Gastrocnemius medialis (tissue), 4 donors: ENCODE measurements around the gene HSP90AB1. TPM values are rescaled to one million over a fixed set of nuclear protein-coding genes. Genes with fewer than 3 reads are reported as not detected.
A peak's percentile ranks its signal among the peaks of the same experiment; 100 is the strongest.

Source experiments
- ATAC-seq, 2 donors: fragments of 150-250 bp; one replicate each; pipeline ENCODE4 v1.9.1; 2016
- DNase-seq, 2 donors: peaks; one replicate each; pipeline ENCODE4 v3.0.0-alpha.2; 2019
- H3K27ac ChIP-seq, 4 donors: fragments of 200-600 bp; sonication (generic); 1 replicate in 1 of 4; 2 replicates in 3 of 4; pipeline ENCODE4 v1.5.1; 2016 to 2018; ENCODE audit warnings: mild to moderate bottlenecking in 2 of 4, moderate library complexity in 1 of 4
- H3K27me3 ChIP-seq, 3 donors: fragments of 200-600 bp; sonication (generic) in 2 of 3; 1 replicate in 1 of 3; 2 replicates in 2 of 3; pipeline versions ENCODE4 v1.5.1 to v1.6.0; 2016 to 2019; ENCODE audit warnings: mild to moderate bottlenecking in 1 of 3, moderate library complexity in 1 of 3
- H3K36me3 ChIP-seq, 2 donors: fragments of 200-600 bp; sonication (generic) in 1 of 2; one replicate each; pipeline ENCODE4 v1.5.1; 2017 to 2018
- H3K4me1 ChIP-seq, 2 donors: fragments of 200-600 bp; sonication (generic) in 1 of 2; one replicate each; pipeline ENCODE4 v1.5.1; 2016 to 2017; ENCODE audit warnings: mild to moderate bottlenecking in 2 of 2
- H3K4me3 ChIP-seq, 4 donors: fragments of 200-600 bp; sonication (generic) in 3 of 4; 1 replicate in 1 of 4; 2 replicates in 3 of 4; pipeline ENCODE4 v1.5.1; 2016 to 2019; ENCODE audit warnings: mild to moderate bottlenecking in 2 of 4
- H3K9me3 ChIP-seq, 3 donors: fragments of 200-600 bp; sonication (generic) in 2 of 3; 1 replicate in 1 of 3; 2 replicates in 2 of 3; pipeline ENCODE4 v1.5.1; 2016 to 2019
- CTCF ChIP-seq, 5 experiments: fragments of 450-650 bp in 3 of 5; fragments of 200-600 bp in 2 of 5; sonication (generic) in 2 of 5; IDR thresholded peaks in 4 of 5; conservative IDR thresholded peaks in 1 of 5; 1 replicate in 4 of 5; 2 replicates in 1 of 5; pipeline ENCODE4 v1.5.1; 2016 to 2019; ENCODE audit warnings: antibody characterized with exemption in 5 of 5, mild to moderate bottlenecking in 3 of 5, moderate library complexity in 3 of 5
- POLR2A ChIP-seq, 2 donors: fragments of 450-650 bp; IDR thresholded peaks; one replicate each; pipeline ENCODE4 v1.6.1; 2017; ENCODE audit warnings: antibody characterized with exemption in 2 of 2, mild to moderate bottlenecking in 2 of 2, moderate library complexity in 2 of 2
- in situ Hi-C, 4 donors: fragments of 200-750 bp; cut with MboI; loops; one replicate each; pipeline versions ENCODE4 v1.15.0 to v1.8.0; 2017; ENCODE audit warnings: low sequenced_read_pairs in 4 of 4
- intact Hi-C: fragments of 100-400 bp; cut with DNase I; formaldehyde crosslinking; loops from one replicate; pipeline ENCODE4 v1.15.1; 2023; ENCODE audit warnings: low total_unique reads
- total RNA-seq, 4 donors: library from RNA; depleted of rRNA; stranded (reverse); fragments of >200 nt; gene quantifications; one replicate each; pipeline versions ENCODE4 v1.1.0 to v1.2.3, GENCODE V29; 2016

HSP90AB1 gene
- total RNA-seq, 4 donors from 2014 or later = 878 to 1,576 (median 1,106) TPM

- in situ Hi-C loops (no loop called here), intact Hi-C loops (no loop called here)
- TF ChIP-seq CTCF (IDR thresholded peaks at IDR 0.05 in 4 of 5, conservative IDR thresholded peaks at IDR 0.05 in 1 of 5) = no peak
- no peak for TF ChIP-seq POLR2A (IDR thresholded peaks at IDR 0.05)
- ATAC-seq = no peak
- Histone ChIP-seq H3K27ac (no peak overlapping the region), H3K9me3 (no peaks in the 10 kb centered on the region), H3K36me3 (no peaks in the 10 kb centered on the region), H3K4me1 (peaks cover 0 to 8% of the 10 kb centered on the region in 2 donors), H3K4me3 (no peak overlapping the region), H3K27me3 (no peaks in the 10 kb centered on the region)
- no peak for DNase-seq
Measured at GRCh38 chr6:44207966-44208365, 38.9 kb upstream of the HSP90AB1 start.

GRCh38 chr6:44211284-44211683, 35.6 kb upstream of the HSP90AB1 start:
- H3K4me1 ChIP-seq = peaks cover 0 to 4% of the 10 kb centered on the region in 2 donors
- H3K36me3 ChIP-seq = no peaks in the 10 kb centered on the region
- H3K9me3 ChIP-seq = no peaks in the 10 kb centered on the region
- TF ChIP-seq CTCF (IDR thresholded peaks at IDR 0.05 in 4 of 5, conservative IDR thresholded peaks at IDR 0.05 in 1 of 5) (no peak), POLR2A (IDR thresholded peaks at IDR 0.05) (no peak)
- no peaks in the 10 kb centered on the region for H3K27me3 ChIP-seq
- intact Hi-C loops (no loop called here), in situ Hi-C loops (no loop called here)
- no peak for ATAC-seq
- no peak for DNase-seq
- no peak overlapping the region for H3K27ac ChIP-seq
- no peak overlapping the region for H3K4me3 ChIP-seq

GRCh38 chr6:44214307-44214706, 32.6 kb upstream of the HSP90AB1 start:
- in situ Hi-C loops = no loop called here
- ATAC-seq (no peak), DNase-seq (no peak)
- Histone ChIP-seq H3K9me3 (no peaks in the 10 kb centered on the region), H3K27ac (no peak overlapping the region), H3K36me3 (no peaks in the 10 kb centered on the region), H3K27me3 (no peaks in the 10 kb centered on the region), H3K4me3 (no peak overlapping the region), H3K4me1 (peaks cover 26 to 28% of the 10 kb centered on the region in 2 donors)
- intact Hi-C loops = no loop called here
- TF ChIP-seq CTCF (IDR thresholded peaks at IDR 0.05 in 4 of 5, conservative IDR thresholded peaks at IDR 0.05 in 1 of 5) = no peak
- no peak for TF ChIP-seq POLR2A (IDR thresholded peaks at IDR 0.05)

- H3K27ac ChIP-seq = peak within 1 kb of the TSS; percentile 95 to 99 (median 98)
- no peak for ATAC-seq
- H3K4me3 ChIP-seq = peak within 1 kb of the TSS in 1 of 4 donors; percentile 20
- no peaks in the 10 kb centered on the region for H3K9me3 ChIP-seq
- peaks cover 42 to 48% of the 10 kb centered on the region in 2 donors for H3K4me1 ChIP-seq
- no peaks in the 10 kb centered on the region for H3K27me3 ChIP-seq
- TF ChIP-seq CTCF (IDR thresholded peaks at IDR 0.05 in 4 of 5, conservative IDR thresholded peaks at IDR 0.05 in 1 of 5) (no peak), POLR2A (IDR thresholded peaks at IDR 0.05) (no peak)
- intact Hi-C loops = loop anchor here (5.0 kb wide), 1 partner anchor 45 kb away; no protein-coding TSS in a partner anchor
- no peak for DNase-seq
- H3K36me3 ChIP-seq = no peaks in the 10 kb centered on the region
- in situ Hi-C loops = no loop called here
Measured at GRCh38 chr6:44216677-44217331, 30.1 kb upstream of the HSP90AB1 start, which contains the start of gene MYMX. MYMX (plus strand) TSS chr6:44216926; CDS start chr6:44217472, 546 bp downstream.
